AML-193 (cell line): ENCODE measurements around the gene GRIN3A.
"Not testable (repeated sequence)": the region's sequence is repeated elsewhere in the genome, so short reads cannot be mapped to it uniquely, and the experiment has no call there.

Experiments
- DNase-seq, 2 experiments: peaks; one replicate each; lab custom pipeline; 2025; lab: John Stamatoyannopoulos, UW

GRIN3A gene

GRCh38 chr9:101738566-101739183, at the start of gene GRIN3A:
GRIN3A (minus strand) TSS chr9:101738647; CDS start chr9:101737979, 668 bp downstream.
- DNase-seq, result no peak

GRCh38 chr9:101787891-101788290, 49.4 kb upstream of the GRIN3A start:
- DNase-seq, result no peak

- DNase-seq, result no peak
Measured at GRCh38 chr9:101778332-101778731, 39.9 kb upstream of the GRIN3A start.

GRCh38 chr9:101764472-101764871, 26.0 kb upstream of the GRIN3A start:
- DNase-seq, result no peak

GRCh38 chr9:101758304-101758930, 20.0 kb upstream of the GRIN3A start:
- DNase-seq, result no peak

- DNase-seq, result no peak
Measured at GRCh38 chr9:101753716-101754115, 15.3 kb upstream of the GRIN3A start.

GRCh38 chr9:101751895-101752294, 13.4 kb upstream of the GRIN3A start:
- no peak for DNase-seq

- DNase-seq, result no peak
Measured at GRCh38 chr9:101739311-101739710, 864 bp upstream of the GRIN3A start.

GRCh38 chr9:101737705-101738565, 512 bp downstream of the GRIN3A start:
- DNase-seq, result no peak

GRCh38 chr9:101737165-101737704, 1.2 kb downstream of the GRIN3A start:
- no peak for DNase-seq

- no peak for DNase-seq
Measured at GRCh38 chr9:101736717-101737116, 1.7 kb downstream of the GRIN3A start.

- DNase-seq, result no peak
Measured at GRCh38 chr9:101731429-101731828, 7.0 kb downstream of the GRIN3A start.

GRCh38 chr9:101727612-101728524, 10.6 kb downstream of the GRIN3A start:
- DNase-seq, result peak; percentile 20 to 41

- not testable (repeated sequence) for DNase-seq
Measured at GRCh38 chr9:101724271-101724670, 14.2 kb downstream of the GRIN3A start.

- no peak for DNase-seq
Measured at GRCh38 chr9:101718192-101718591, 20.3 kb downstream of the GRIN3A start.

- no peak for DNase-seq
Measured at GRCh38 chr9:101716629-101717028, 21.8 kb downstream of the GRIN3A start.

- DNase-seq, result peak; percentile 2 to 4
Measured at GRCh38 chr9:101711330-101711941, 27.0 kb downstream of the GRIN3A start.

GRCh38 chr9:101708855-101709254, 29.6 kb downstream of the GRIN3A start:
- DNase-seq, result no peak

GRCh38 chr9:101707721-101708120, 30.7 kb downstream of the GRIN3A start:
- DNase-seq, result no peak

- DNase-seq, result no peak
Measured at GRCh38 chr9:101706997-101707396, 31.4 kb downstream of the GRIN3A start.

GRCh38 chr9:101706261-101706798, 32.1 kb downstream of the GRIN3A start:
- no peak for DNase-seq
